ENCODE results near the gene AGAP5.
"Not testable (repeated sequence)": the region's sequence is repeated elsewhere in the genome, so short reads cannot be mapped to it uniquely, and the experiment has no call there.

AGAP5 gene

GRCh38 chr10:73713912-73714311, 16.0 kb upstream of the AGAP5 start:
- not testable (repeated sequence) for DNase-seq

- not testable (repeated sequence) for DNase-seq
These were observed 13.8 kb upstream of the AGAP5 start for GRCh38 chr10:73711683-73712082.

- DNase-seq, result not testable (repeated sequence)
These were observed 10.2 kb upstream of the AGAP5 start for GRCh38 chr10:73708122-73708521.

- not testable (repeated sequence) for DNase-seq
These were observed 9.7 kb upstream of the AGAP5 start for GRCh38 chr10:73707628-73708027.

GRCh38 chr10:73706488-73706887, 8.6 kb upstream of the AGAP5 start:
- not testable (repeated sequence) for DNase-seq

- DNase-seq, result not testable (repeated sequence)
These were observed 7.7 kb upstream of the AGAP5 start for GRCh38 chr10:73705506-73706072.

GRCh38 chr10:73703924-73704323, 6.0 kb upstream of the AGAP5 start:
- DNase-seq, result not testable (repeated sequence)

GRCh38 chr10:73698819-73699218, 910 bp upstream of the AGAP5 start:
- DNase-seq, result not testable (repeated sequence)

- DNase-seq, result not testable (repeated sequence)
These were observed 2.6 kb downstream of the AGAP5 start for GRCh38 chr10:73695302-73695701.

- DNase-seq, result not testable (repeated sequence)
These were observed 7.2 kb downstream of the AGAP5 start for GRCh38 chr10:73690755-73691154.

GRCh38 chr10:73689596-73689995, 8.3 kb downstream of the AGAP5 start:
- DNase-seq, result not testable (repeated sequence)

GRCh38 chr10:73687641-73688040, 10.3 kb downstream of the AGAP5 start:
- not testable (repeated sequence) for DNase-seq

GRCh38 chr10:73674546-73674945, 23.4 kb downstream of the AGAP5 start:
- DNase-seq, result not testable (repeated sequence)

- DNase-seq, result not testable (repeated sequence)
These were observed 29.5 kb downstream of the AGAP5 start for GRCh38 chr10:73668378-73668777.

GRCh38 chr10:73666153-73666809, 31.6 kb downstream of the AGAP5 start:
- DNase-seq, result not testable (repeated sequence)

GRCh38 chr10:73665581-73665980, 32.3 kb downstream of the AGAP5 start:
- not testable (repeated sequence) for DNase-seq

GRCh38 chr10:73664156-73665040, 33.5 kb downstream of the AGAP5 start:
- DNase-seq, result not testable (repeated sequence)

GRCh38 chr10:73663621-73664020, 34.3 kb downstream of the AGAP5 start:
- DNase-seq, result not testable (repeated sequence)

- DNase-seq, result not testable (repeated sequence)
These were observed 35.2 kb downstream of the AGAP5 start for GRCh38 chr10:73662705-73663104.

GRCh38 chr10:73655990-73656298, 42.0 kb downstream of the AGAP5 start, which contains the start of gene SYNPO2L:
Gene SYNPO2L (minus strand): TSS chr10:73656029. CDS start chr10:73655922, 107 bp downstream.
- DNase-seq, result no peak

- no peak for DNase-seq
These were observed 42.5 kb downstream of the AGAP5 start for GRCh38 chr10:73655257-73655989.

- no peak for DNase-seq
These were observed 44.2 kb downstream of the AGAP5 start for GRCh38 chr10:73653701-73654100.

GRCh38 chr10:73653195-73653594, 44.7 kb downstream of the AGAP5 start:
- no peak for DNase-seq
